Heart left ventricle (tissue), 13 donors: ENCODE results near the gene MED8.

ENCODE experiments used
- CTCF ChIP-seq, 12 donors: fragments of 200-600 bp; sonication (generic) in 4 of 12; IDR thresholded peaks; one replicate each; pipeline versions ENCODE4 v1.5.0 to v1.8.0; 2018 to 2022; ENCODE audit warnings: antibody characterized with exemption in 12 of 12, mild to moderate bottlenecking in 5 of 12
- POLR2A ChIP-seq, 2 donors: fragments of 450-650 bp; IDR thresholded peaks; one replicate each; pipeline ENCODE4 v1.6.1; 2017; ENCODE audit warnings: antibody characterized with exemption in 2 of 2, mild to moderate bottlenecking in 2 of 2, moderate library complexity in 2 of 2
- donor health status: ischemic (EF 13 %, LVEDD 7.1; RV severe dilation, severe dysfunction).
- donor health status: DM: no; HTN: yes; CAD: no.
- donor health status: DM: no; HTN: no; CAD: no.
- donor health status: ischemic (EF 25% LVEDD 6.9; RV normal size, moderate dysfunction).
- donor health status: ischemic (EF 25% LVEDD 5.7; RV mildly dilated, moderate dysfunction).
- donor health status: ischemic (EF 35%, LVEDD 5.7; RV mildly dilated, moderate dysfunction).
- donor health status: nonischemic (EF 11% LVEDD 7.7; RV severe dilation, severe dysfunction).
- donor health status: DM: yes; HTN: yes; CAD: no.
- donor health status: PGD.
- donor health status: ischemic (EF 29% LVEDD 5.4; RV normal size, mild dysfunction).
- donor health status: nonischemic (EF 23%, LVEDD 6.1; RV moderate dilation, normal function).

- TF ChIP-seq CTCF (IDR thresholded peaks at IDR 0.05) (no peak), POLR2A (IDR thresholded peaks at IDR 0.05) (no peak)
Observed at GRCh38 chr1:43435146-43436145, 45.8 kb upstream of the MED8 start.
